Body of pancreas (tissue), 4 donors: ENCODE measurements around the gene JMY.

ENCODE experiments used
- CTCF ChIP-seq, 7 experiments: fragments of 450-650 bp in 4 of 7; fragments of 200-600 bp in 3 of 7; sonication (generic) in 3 of 7; IDR thresholded peaks; one replicate each; pipeline ENCODE4 v1.5.1; 2016 to 2019; ENCODE audit warnings: antibody characterized with exemption in 7 of 7
- POLR2A ChIP-seq, 3 donors: fragments of 450-650 bp; IDR thresholded peaks; one replicate each; pipeline ENCODE4 v1.6.1; 2016; ENCODE audit warnings: antibody characterized with exemption in 3 of 3, mild to moderate bottlenecking in 2 of 3

GRCh38 chr5:79235634-79236361 lies at the start of gene JMY:
- TF ChIP-seq CTCF (IDR thresholded peaks at IDR 0.05) = peak in 2 of 7 experiments; percentile 37 to 39
- peak; percentile 80 to 94 (median 94) for TF ChIP-seq POLR2A (IDR thresholded peaks at IDR 0.05)
